ENCODE data around the gene GHITM. TPM values are rescaled to one million over a fixed set of nuclear protein-coding genes. Genes with fewer than 3 reads are reported as not detected.

Gene GHITM
- total RNA-seq, 1 experiment from 2014 or later = 173 TPM

- no peak for DNase-seq (ENCODE audit: low read depth)
Measured at GRCh38 chr10:84200537-84201243, 61.4 kb downstream of the GHITM start.

- DNase-seq (ENCODE audit: low read depth) = no peak
Measured at GRCh38 chr10:84201244-84201606, 61.9 kb downstream of the GHITM start.

GRCh38 chr10:84201682-84202081, 62.4 kb downstream of the GHITM start:
- DNase-seq (ENCODE audit: low read depth) = no peak

GRCh38 chr10:84202349-84202748, 63.0 kb downstream of the GHITM start:
- no peak for DNase-seq (ENCODE audit: low read depth)

Other genes starting within 250 kb of the GHITM start
- not detected in 2 replicates for gene GPR15LG, start 34.3 kb downstream of the GHITM start, total RNA-seq (2014; rRNA removed)
- not detected in 2 replicates for gene CDHR1, start 55.0 kb downstream of the GHITM start, total RNA-seq (2014; rRNA removed)
- not detected in 2 replicates for gene LRIT2, start 86.0 kb downstream of the GHITM start, total RNA-seq (2014; rRNA removed)
- not detected in 2 replicates for gene LRIT1, start 102.0 kb downstream of the GHITM start, total RNA-seq (2014; rRNA removed)
- not detected in 2 replicates for gene RGR, start 105.5 kb downstream of the GHITM start, total RNA-seq (2014; rRNA removed)
- gene CCSER2, start 189.1 kb downstream of the GHITM start, total RNA-seq (2014; rRNA removed) = 20.8 and 25.0 TPM in 2 replicates